Tongue (tissue), 2 donors: ENCODE results near the gene ATP1A3. TPM values are rescaled to one million over a fixed set of nuclear protein-coding genes. Genes with fewer than 3 reads are reported as not detected.
"Not testable (repeated sequence)": the region's sequence is repeated elsewhere in the genome, so short reads cannot be mapped to it uniquely, and the experiment has no call there.

ENCODE experiments used
- DNase-seq: peaks from one replicate; pipeline ENCODE4 v3.0.0-alpha.2; 2015
- total RNA-seq: library from RNA; depleted of rRNA; stranded (reverse); fragments of >200 nt; gene quantifications from one replicate; pipeline ENCODE4 v1.2.3, GENCODE V29; 2014

The ATP1A3 gene
- total RNA-seq, 1 donor from 2014 or later = 2.4 TPM

GRCh38 chr19:41945135-41945766, 48.8 kb downstream of the ATP1A3 start:
- DNase-seq = no peak

DNA sequence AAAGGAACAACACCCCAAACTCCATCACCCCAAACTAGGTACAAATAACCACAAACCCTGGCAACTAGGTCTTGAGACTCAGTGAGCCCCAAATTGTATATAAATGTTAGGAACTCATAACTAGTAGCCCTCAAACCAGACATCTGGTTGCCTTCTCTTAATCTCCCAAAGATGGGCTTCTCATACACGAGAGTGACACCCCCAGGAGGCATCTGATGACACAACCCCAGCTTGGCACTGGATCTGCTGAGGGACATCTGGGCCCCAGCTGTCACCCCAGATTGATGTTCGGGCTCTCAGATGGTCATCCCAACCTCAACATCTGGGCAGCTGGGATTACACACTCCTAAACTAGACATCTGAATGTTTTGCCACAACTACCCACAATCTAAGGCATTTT, 49.7 kb downstream of the ATP1A3 start:
- DNase-seq = no peak

- no peak for DNase-seq
These were observed 52.4 kb downstream of the ATP1A3 start for GRCh38 chr19:41941410-41942202.

- DNase-seq = no peak
These were observed 53.2 kb downstream of the ATP1A3 start for GRCh38 chr19:41940731-41941409.

DNA sequence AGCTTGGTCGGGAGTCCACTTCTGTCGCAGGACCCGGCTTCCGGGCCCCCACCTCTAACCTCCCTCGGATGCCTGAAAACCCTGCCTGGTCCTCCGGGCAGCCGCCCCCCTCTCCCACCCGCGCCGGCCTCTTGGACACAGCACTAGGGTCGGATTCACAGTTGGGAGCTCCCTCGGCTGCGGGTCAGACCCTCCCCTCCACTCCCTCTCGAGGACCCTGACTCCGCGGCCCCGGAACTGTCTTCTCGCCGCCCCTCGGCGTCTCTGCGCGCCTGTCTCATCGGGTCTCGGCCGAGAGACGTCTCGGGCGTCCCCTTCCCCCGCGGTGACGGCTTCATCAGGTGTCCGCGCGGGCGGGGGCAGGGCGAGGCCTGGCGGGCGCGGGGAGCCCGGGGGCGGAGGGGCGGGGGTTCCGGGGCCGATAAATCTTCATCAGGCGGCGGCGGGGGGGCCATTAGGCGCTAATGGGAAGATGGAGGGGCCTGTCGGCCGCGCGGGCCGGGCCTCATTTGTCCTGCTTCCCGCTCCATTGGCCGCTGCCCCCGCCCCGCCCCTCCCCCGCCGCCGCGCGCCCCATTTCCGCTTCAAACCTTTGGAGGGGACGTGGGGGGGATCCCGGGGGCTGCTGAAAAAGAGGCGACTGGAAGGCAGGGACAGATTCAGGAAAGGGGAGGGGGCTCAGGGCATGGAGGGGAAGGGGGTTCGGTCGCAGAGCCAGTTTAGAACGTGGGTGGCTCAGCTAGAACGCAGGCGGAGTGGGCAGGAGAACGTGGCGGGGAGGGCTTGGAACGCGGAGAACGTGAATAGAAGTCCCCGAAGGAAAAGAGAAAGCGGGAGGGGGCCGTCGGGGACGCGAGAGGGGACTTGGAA, 53.9 kb downstream of the ATP1A3 start:
- DNase-seq = peak; percentile 33

GRCh38 chr19:41939209-41939608, 54.8 kb downstream of the ATP1A3 start:
- DNase-seq = not testable (repeated sequence)

DNA sequence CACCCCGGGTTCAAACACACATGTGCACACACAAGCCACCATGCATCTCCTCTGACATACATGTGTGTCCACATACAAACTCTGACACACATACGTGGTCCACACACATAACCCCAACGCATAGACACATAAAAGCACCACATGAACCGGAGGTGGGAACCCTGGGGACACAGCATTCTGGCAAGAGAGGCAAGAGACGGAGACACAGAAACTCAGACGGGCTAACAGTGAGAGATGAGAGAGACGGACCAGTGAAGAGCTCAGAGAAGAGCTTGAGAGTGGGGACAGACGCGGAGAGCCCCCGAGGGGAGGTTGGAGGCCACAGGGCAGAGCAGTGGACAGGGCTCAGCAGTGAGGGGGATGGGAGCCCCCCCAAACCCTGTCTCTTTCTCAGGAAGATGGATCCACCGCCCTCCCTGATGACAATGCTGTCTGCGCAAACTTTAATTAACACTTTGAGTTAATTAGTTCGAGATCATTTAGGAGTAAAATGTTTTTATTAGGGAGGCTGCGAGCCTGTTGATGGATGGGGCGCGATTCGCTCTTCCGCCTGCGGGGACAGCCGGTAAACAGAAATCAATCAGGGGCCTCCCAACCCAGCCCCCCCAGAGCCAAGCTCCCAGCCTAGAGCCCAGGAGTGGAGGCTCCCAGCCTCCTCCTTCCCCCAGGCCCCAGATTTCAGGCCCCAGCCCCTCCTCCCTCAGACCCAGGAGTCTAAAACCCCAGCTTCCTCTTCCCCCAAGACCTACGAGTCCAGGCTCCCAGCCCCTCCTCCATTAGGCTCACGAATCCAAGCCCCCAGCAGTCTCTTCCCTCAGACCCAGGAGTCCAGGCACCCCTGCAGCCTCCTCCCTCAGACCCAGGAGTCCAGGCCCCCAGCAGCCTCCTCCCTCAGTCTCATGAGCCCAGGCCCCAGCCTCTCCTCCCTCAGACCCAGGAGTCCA, 56.2 kb downstream of the ATP1A3 start:
- DNase-seq = no peak

DNA sequence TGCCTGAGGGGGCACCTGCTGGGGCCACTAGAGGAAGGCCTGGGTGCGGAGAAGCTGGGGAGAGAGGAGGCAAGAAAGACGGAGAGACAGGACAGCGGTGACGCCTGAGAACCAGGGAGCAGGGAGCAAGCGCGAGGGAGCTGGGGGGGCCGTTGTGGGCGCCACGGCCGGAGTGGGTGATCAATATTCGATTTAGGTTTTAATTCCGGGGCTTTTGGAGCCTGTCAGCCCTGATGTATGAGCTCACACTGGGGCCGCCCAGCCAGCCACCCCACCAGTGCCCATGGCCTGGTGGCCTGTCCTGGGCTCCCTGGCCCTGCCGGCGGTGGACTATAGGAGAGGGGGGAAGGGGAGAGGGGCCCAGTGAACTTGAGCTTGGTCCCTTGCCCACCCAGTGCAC, 57.1 kb downstream of the ATP1A3 start:
- DNase-seq = no peak

DNA sequence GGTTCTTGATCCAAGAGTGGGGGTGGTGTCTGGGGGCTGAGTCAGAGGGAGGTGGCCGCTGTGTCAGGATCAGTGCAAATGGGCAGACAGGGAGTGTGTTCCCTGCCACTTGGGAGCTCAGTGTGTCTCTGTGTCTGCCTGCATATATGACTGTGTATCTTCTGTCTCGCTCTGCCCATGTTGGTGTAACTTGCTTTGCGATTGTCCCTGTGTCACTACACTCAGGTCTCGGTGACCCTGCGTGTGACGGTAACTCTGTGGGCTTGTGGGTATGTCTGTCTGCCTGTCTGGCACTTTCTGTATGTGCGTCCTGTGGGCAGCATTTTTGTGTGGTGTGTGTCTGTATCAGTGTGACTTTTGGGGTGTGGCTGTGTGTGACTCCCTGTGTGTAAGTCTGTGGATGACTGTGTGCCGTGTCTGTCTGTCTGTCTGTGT, 57.6 kb downstream of the ATP1A3 start:
- no peak for DNase-seq

DNA sequence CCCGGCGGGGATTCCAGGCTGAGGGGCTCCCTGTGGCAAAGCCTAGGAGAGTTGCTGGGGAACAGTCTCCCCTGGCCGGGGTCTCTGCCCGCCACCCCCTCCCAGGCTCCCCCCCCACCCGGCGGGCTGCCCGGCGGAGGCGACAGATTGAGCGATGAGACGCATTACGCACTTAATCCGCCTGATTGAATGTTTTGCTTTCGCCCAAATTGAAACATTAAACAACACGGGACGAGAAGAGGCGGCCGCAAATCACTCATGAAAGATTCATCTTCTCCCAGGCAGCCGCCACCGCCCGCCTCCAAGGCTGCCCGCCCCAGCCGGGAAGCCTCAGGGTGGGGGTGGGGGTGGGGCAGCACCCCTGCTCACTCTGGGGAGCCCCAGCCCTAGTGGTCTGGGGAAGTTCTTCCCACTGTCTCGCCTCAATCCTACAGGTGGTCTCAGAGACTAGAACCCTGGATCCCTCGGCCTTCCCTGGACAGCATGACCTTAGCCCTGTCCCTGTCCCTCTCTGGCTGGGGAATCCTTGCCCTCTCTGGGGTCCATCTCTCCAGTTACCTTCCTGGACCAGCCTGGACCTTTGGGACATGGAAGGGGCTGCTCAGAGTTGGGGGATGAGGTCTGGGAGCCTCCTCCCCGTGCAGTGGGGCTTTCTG, 58.1 kb downstream of the ATP1A3 start:
- DNase-seq = no peak

- DNase-seq = peak; percentile 78
These were observed 59.1 kb downstream of the ATP1A3 start for GRCh38 chr19:41934849-41935374.

GRCh38 chr19:41933693-41934426, 60.2 kb downstream of the ATP1A3 start:
- no peak for DNase-seq

- DNase-seq = no peak
These were observed 61.2 kb downstream of the ATP1A3 start for GRCh38 chr19:41932720-41933332.

GRCh38 chr19:41932259-41932719, 61.7 kb downstream of the ATP1A3 start:
- no peak for DNase-seq

GRCh38 chr19:41930926-41931592, 63.0 kb downstream of the ATP1A3 start:
- DNase-seq = no peak

DNA sequence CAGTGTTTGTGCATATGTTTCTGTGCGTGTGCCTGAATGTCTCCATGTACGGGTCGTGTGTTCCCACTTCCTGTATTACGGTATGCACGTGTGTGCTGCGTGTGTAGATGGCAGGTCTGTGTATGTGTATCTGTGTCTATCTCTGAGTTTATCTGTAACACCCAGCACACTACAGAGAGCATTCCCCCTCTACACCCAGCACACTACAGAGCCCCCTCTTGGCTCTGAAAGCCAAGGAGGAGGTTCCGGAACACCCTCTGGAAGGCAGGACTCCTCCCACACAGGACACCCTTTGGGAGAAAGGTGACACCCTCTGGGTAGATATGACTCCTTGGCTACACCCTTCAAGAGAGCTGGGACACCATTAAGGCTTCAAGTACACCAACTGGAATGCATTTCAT, 63.7 kb downstream of the ATP1A3 start:
- DNase-seq = no peak

DNA sequence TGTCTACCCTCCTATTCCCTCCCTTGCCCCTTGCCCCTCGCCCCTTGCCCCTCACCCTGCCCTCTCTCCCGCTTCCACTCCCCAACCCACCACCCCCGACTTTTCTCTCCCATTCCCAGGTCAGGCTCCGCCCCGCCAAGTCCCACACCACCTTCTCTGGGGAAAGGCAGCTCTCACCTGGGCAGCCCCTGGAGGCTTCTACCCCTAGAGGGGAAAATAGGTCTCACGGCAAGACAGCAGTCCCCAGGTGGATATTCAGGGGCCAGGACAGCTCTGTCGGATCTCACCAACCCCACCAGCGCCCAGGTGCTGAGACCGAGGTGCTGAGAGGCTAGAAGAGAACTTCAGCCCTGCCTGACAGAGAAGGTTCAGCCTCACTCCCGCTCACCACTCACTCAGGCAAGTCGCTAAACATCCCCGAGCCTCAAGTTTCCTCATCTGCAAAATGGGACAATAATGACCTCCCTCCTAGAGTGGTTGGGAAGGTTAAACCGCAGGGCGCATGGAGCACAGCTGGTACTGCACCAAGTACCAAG, 64.4 kb downstream of the ATP1A3 start:
- DNase-seq = no peak
